HG02943 (cell line): Measurements from ENCODE around the gene ESPL1.

Experiments
- ATAC-seq: cut with Tn5 transposase; IDR thresholded peaks from one replicate; pipeline ENCODE4 v1.9.1; 2021; ENCODE audit warnings: mild to moderate bottlenecking, low read depth, moderate library complexity; ENCODE audit not compliant: unreplicated experiment

The ESPL1 gene

DNA sequence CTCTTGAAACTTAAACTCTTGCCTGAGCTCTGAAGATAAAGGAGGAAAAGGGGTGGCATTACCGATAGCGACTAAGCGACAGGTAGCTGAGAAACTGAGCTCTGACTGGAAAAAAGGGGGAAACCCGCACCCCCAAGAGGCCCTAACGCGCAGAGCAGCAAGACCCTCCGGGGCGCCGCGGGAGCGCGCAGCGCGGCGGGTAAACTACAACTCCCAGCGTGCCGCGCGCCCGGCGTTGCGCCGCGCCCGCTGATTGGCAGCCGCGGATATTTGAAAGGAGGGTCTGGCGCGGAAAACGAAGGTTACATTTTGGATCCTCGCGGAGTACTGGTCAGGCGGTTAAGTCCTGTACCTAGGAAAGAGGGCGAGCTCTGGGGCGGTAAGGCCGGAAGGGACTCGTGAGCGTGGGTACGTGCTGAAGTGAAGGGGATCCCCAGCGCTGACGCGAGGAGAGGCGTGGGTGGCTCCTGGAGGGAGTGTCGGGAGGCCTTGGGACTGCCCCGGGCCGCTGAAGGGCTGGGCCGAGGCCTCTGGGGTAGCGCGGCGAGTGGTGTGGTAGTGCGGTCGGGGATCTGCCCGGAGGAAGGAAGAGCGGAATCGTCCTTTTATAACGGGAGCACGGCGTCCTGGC is at the start of gene ESPL1:
Gene ESPL1, plus strand, starts transcription at position 301 of the 631 bp plus-strand sequence. CDS start 468 bp downstream, outside the sequence.
- peak; percentile 81 for ATAC-seq

DNA sequence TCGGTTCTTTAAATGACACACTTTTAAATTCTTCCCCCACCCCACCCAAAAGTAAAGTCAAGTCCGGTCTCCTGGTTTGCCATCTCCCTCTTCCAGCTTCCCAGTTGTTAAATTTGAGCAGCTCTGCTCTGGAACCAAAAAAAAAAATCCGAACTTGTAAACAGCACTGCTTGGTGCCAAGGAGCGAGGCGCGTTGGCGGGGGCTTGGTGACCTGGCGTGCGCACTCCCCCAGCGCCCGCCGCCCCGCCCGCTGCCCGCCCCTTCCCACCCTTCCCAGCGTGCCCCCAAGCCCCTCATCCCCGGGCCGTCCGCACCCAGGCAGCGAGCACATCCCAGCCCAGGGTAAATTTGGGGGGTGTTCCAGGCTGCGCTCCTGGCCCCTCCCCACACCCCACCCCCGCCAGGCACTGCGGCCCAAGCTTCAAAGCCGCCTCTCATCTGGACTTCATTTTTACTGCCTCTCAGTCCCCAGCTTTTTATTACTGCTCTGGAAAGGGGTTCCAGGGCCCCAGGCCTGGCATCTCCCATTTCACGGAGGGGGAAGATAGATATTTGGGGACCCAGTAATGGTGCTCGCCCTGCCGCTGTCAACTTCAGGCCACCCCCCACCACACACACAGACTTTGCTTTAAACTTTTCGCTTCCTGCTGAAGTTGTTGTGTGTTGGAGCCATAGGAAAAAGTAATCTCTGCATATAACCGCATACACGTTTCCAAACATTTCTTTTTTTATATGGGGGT is 49.4 kb upstream of the ESPL1 start:
- no peak for ATAC-seq

DNA sequence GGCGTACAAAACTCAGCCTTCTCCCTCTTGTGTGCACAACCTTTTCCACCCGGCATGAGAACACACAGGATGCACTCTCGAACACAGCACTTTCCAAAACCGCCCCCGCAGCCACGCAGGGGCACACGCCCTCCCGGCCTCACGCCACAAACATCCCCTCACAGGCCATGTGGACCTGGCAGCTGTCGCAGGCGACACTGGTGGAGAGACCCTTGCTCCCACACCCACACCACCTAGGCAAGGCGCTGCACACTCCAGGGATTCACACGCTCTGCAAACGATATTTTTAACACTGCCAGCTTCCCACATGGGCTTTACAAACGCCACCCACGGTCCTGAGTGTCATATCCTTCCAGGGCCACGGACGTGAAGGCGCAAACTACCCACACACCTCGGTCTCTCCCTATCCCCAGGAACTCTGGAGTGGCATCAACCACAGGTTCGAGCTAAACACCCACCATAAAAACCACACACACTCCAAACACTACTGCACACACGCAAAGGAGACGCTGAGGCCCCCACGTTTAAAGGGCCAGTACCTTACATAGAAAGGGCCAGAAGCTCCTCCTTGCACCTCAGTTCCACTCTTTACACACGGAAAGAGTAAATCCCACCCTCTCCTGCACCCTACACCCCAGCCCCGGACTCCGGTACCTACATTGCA is 48.7 kb upstream of the ESPL1 start:
- ATAC-seq = no peak

DNA sequence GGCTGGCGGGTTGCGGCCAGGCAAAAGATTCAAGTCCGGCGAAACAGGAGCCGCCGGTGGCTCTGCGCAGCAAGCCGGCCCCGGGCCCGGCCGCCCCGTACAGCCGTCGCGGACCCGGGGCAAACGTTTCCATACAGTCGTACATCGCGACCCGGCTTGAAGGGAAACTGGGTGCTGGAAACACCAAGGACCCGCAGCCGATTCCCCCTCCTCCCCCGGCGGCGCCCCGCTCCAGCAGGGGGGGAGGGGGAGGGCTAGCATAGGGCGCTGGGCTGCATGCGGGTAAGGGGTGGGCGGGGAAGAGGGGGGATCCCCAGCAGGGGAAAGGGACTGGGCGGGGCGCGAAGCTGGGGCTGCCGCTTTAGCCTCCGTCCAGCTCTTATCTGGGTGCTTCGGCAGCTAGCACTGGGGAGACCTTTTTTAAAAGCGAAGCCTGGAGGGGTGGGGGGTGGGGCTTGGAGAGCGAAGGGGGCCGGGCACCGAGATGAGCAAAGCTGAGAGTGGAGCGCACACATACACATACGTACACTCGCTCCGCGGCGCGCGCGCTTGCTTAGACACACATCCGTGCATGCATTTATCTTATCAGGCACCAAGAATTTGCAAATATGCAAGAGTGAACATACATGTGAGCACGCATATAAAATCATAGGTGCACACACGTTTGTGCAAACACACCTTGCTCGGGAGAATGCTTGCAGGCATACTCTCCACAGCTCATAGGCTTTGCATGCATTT is 48.0 kb upstream of the ESPL1 start:
- no peak for ATAC-seq

DNA sequence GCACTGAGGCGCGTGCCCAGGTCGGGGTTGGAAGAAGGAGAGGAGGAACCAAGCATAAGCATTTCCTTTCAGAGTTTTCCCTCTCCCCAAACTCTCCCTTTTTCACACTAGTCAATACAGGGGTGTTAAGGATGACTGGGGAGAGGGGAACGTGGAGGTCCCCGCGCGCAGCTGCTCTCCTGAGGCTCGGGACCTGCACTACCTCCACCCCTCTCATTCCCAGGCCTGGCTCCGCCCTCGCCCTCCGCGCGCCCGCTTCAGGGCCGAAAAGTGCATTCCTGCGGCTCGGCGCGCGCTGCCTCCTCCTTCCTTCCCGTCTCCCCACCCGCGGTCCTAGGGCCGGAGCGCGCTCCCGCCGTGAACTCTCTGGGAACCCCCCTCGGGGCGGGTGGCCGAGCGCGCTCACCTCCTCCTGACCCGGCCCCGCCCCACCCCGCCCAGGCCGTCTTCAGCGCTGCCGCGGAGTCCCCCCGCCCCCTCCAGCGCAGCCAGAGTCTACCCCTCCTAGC is 47.4 kb upstream of the ESPL1 start:
- no peak for ATAC-seq

DNA sequence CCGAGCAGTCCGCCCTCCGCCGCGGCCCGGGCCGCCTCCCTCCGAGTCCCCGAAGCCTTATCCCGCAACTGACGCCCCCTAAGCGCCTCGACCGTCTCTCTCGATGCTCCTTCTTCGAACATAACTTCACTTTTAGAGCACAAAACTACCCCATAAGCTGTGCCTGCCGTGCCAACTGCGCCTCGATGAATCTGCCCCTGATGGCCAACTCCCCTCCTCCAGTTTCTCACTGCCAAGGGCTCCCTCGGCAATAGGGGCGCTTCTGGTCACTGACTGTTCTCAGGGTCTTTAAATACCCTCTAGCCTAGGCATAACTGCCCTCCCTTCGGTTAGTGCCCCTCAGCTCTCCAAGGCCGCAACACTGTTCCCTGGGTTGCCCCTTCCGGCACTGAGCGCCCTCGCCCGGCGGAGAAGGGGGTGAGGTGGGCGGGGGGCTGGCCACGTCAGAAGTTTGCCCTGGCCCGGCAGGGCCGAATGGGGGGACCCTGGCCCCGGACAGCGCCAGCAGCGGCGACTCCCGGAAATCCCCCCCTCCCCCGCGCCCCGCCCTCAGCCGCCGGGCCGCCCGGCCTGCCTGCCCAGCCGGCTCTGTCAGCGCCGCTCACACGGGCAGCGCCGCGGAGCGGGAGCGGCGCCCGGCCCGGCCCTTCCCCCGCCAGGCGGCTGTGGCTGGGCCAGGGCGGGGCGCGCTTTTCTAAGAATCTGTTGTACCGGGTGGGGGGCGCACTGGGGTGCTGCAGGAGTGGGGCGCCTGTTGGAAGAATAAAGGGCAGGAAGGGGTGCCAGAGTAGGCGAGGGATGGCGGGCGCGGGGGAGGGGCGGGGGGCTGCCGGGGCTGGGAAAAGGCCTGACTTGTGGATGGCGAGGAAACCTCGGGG is 46.7 kb upstream of the ESPL1 start:
- ATAC-seq = no peak

DNA sequence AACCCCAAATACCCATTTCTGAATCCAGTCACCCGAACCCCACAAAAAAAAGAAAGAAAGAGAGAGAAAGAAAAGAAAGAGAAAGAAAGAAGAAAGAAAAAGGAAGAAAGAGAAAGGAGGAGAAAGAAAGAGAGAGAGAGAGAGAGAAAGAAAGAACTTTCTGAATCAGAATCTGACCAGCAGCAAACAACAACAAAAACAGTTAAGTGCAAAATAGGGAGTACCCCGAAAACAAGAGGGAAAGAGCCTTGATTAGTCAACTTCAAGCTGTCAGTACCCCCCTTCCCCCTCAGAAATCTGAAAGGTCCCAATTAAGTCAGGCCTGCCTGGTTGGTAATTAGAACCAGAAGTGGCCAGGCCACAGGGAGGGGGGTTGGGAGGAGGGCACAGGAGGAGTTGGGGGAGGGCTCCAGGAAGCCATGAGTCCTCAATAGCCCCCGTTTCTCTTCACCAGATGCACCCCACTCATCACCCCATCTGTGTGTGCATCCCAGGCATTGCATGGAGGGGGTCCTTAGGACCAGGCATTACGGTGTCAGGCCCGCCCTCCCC is 45.9 kb upstream of the ESPL1 start:
- no peak for ATAC-seq

DNA sequence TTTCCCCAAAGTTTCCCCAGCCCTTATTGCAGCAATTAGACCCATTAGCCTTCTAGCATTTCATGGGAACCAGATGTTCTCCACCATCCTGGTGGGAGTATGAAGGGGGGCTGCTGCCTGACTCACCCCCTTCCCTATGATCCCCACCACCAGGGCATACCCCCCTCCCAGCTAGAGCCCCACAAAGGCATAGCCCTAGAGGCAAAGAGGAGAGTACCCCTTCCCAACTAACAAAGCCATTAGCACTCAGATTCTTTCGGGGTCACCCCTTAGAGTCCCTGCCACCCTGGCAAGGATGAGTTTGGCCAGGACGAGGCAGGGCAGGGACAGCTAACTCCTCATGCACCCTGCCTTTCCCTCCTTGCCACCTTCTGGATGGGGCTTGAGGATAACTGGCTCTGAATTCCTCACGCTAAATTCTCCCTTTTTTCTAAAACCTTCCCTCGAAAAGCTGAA is 45.3 kb upstream of the ESPL1 start:
- ATAC-seq = no peak

DNA sequence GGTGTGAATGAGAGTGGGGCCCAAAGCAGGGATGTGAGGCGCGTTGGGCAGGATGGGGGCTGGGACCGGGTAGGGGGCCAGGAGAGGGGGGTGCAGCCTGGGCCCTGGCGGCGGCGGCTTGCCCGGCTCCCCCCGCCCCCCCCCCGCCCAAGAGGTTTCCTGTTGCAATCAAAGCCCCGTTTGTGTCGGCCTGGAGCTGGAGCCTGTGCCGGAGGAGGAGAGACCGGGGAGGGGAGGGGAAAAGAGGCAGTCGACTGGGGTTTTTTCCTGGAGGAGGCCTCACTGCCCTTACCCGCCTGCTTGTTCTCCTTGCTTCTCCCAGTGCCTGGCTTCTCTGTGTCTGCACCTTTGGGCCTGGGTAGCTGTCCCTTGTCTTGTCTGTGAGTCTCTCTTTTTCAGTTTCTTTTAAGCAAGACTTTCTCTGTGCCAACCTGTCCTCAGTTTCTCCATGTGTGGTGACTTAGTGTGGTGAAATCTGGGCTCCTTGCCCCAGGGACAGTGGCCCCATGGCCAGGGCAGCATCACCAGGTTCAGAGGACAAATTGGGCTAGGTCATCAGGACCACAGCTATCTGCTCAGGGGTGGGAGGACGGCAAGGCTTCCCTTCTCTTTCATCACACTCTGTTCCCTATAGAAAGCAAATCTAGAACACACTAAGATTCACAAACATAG is 44.6 kb upstream of the ESPL1 start:
- no peak for ATAC-seq

DNA sequence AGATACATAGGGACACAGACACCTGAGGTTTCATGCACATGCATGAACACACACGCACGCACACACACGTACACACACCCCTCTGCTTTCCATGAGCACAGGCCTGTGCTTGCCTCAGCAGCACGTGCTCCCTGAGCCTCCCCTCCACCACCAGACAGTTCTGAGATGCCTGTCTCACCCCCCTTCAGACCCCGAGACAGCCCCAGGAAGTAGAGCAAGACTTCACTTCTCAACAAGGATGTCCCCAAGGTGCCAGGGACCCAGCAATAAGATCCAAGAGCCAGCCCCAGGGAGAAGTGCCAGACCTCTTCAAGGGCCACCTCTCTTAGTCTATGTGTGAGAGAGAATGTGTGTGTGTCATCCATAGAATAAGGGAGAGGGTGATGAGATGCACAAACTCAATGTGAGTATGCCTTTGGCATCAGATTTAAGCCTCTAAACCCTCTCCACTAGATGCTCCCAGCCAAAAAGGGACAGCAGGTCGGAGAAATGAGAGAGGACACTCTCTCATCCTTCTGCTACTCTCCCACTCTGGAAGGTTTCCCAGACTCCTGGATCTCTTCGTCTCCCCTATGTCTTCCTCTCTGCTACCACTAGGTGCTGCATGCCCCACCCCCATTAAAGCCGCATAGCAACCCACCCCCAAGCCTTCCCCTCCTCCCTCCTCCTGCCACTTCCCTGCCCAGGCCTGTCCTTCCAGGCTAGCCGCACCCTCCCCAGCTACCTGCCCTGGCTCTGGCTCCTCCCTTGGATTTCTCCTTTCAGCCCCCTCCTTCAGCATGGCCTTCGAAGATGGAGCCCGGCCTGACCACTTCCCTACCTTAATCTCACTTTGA is 43.8 kb upstream of the ESPL1 start:
- ATAC-seq = no peak

DNA sequence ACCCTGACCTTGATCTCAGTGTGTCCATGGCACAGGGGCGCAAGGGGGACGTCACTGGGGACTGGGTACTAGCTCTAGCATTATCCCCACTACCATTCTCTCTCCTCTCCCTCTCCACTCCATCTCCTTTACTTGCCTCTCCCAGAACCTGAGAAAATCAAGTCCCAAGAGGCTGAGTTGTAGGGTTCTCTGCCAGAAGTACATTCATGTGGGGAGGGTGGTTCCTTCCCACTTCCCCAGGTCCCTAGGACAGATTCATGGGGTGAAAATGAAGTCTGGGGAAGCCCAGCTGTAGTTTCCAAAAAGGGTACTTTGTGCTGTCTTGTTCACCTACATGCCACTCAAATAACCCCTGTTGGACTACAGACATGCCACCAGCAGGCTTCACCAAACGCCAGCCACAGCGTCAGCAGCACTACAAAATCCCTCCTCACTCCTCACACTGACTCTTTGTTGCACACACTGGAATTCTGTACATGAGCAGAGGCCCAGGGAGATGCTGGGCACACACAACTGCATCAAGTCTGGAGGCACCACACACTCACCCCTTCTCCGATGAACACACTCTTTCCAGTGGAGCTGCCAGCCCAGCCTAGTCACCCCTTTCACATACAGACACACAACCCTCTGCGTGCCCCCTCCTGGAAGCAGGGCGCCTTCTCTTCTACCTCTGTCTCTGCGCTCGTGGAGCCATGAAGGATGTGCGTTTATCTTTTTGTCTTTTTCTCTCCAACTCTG is 43.0 kb upstream of the ESPL1 start:
- no peak for ATAC-seq

DNA sequence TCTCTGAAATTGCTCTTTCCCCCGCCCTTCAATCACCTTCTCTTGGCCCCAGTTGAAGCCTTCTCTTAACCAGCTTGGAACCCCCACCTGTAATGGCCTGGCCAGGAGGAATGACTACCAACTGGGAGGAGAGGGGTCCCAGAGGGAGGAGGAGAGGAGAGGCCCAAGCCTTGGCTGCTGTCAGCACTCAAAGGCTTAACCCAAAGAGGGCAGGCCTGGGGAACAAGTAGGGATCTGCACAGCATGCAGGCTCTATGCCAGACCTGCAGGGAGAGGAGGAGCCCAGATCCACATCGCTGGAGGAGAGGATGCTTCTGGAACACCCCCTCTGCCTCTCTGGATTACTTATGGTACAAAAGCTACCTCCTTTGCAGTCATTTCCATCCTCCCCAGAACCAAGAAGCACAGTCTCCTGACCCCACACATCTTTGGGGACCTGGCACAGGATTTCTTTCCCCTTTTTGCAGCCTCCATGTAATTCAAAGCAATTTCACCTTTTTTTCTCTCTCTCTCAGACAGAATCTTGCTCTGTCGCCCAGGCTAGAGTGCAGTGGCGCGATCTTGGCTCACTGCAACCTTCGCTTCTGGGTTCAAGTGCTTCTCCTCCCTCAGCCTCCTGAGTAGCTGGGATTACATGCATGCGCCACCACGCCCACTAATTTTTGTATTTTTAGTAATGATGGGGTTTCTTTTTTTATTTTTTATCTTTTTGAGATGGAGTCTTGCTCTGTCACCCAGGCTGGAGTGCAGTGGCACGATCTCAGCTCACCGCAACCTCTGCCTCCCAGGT is 42.3 kb upstream of the ESPL1 start:
- ATAC-seq = no peak

DNA sequence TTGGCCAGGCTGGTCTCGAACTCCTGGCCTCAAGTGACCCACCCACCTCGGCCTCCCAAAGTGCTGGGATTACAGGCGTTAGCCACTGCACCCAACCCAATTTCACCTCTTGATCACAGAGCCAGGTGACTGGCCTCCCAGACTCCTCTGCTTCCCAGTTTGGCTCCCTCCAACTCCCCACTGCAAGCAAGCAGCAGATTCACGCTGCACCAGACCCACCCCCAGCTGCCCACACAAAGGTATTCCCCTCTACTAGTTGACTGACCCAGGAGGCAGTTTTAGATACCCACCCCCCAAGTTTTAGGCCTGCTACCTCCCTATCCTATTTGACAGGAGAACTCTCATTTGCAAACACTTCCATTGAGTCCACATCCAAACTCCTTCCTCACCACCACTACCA is 41.3 kb upstream of the ESPL1 start:
- no peak for ATAC-seq

DNA sequence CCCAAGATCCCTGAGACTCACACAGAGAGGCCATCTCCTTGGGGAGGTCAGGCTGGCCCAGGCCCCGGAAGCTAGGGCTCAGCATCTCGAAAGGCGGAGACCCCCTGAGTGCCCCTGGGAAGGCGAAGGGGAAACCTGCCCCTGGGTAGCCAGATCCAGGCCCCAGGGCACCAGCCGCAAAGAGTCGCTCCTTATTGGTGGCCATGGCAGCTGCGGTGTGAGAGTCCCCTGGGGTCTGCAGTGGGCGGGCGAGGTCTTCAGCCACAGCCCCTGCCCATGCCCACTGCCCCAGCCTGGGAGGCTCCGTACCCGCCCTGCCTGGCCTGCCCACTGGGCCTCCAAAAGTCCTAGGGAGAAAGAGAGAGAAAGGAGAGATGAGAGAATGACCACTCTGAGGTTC is 40.8 kb upstream of the ESPL1 start:
- ATAC-seq = no peak

DNA sequence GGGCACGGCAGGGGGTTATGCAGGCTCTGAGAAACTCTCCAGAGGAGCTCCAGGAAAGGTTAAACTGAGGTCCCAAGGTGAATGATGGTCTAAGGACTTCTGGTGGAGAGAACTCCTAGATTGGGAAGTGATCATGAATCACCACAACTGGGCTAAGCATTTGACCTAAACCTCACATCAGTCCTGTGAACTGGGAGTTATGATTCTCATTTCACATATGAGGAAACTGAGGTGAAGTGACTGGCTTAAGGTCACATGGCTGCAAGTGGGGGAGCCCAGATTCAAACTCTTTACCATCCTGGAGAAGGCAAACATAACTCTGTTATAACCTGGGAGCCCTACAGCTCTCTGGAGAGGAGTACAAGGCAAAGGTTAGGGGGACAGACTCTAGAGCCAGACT is 40.3 kb upstream of the ESPL1 start:
- ATAC-seq = no peak

DNA sequence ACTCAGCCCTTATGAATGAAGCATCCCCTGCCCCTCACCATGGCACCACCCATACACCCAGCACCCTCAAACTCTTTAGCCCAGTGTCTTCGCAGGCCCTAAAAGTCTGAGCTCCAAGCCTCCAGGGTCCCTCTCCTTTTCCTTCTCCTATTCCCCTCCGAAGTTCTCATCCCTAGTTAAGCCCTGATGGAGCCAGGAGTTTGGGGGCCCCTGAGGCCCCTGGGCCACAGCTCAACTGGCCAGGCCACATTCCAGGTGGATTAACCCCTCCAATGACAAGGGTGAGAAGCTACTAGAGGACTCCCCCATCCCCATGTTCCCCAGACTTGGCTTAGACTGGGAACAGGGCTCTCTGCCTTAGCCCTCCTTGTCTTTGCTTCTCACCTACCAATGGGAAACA is 38.6 kb upstream of the ESPL1 start:
- ATAC-seq = no peak
